GM19043 (cell line): Measurements from ENCODE around the gene LCP2.

Experiments
- ATAC-seq: cut with Tn5 transposase; IDR thresholded peaks from one replicate; pipeline ENCODE4 v1.9.1; 2021; ENCODE audit warnings: low read depth; ENCODE audit not compliant: unreplicated experiment

Gene LCP2

DNA sequence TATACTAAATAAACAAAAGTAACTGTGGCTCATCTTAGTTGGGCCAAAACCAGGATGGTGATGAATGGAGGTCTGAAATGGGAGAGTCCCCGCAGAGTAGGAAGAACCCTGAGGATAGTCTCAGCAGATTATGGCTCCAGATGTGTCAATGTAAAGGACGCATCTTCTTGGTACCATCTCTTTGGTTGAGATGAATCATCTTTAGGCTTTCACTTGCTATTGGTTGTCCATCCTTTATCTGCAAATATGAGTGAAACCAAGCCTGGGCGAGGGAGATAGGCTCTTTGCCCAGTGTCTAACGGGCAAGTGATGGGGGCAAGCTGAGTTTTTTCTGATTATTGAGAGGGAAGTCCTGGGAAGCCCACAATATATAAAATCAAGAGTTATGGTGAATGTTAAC is 19.4 kb upstream of the LCP2 start:
- no peak for ATAC-seq

DNA sequence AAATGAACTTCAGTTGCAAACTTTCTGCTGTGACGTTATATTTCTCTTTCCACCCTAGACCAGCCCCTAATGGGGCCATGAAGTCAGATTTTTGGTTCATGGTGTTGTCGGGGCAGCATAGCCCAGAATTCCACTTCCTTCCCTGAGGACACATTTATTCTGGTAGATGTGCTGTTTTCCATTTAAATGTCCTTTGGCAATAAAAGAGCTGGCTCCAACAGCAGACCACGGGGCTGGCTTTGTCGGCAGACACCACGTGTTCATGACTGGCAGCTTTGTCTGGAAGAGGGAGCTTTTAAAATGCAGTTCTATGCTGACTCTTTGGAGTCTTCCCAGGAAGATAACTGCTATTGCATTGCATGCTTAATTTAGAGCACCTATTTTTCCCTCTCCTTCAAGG is 17.6 kb upstream of the LCP2 start:
- no peak for ATAC-seq

- ATAC-seq = no peak
Measured at GRCh38 chr5:170314541-170315095, 17.0 kb upstream of the LCP2 start.

GRCh38 chr5:170313816-170314215 is 16.2 kb upstream of the LCP2 start:
- ATAC-seq = no peak

DNA sequence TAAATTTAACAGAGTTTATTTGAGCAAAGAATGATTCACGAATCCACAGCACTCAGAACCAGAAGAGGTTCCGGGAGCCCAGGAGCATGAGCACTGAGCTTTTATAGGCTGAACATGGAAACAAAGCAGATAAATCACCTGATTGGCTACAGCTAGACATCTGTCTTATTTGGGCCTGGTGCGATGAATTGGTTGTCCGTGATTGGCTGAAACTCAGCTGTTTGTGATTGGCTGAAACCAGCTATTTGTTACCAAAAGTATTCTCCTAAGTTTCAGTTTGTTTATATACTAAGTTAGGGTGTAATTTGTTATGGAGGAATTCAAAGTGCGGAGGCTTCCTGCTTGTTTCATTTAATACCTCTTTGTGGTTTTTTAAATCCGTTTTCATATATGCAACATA is 15.8 kb upstream of the LCP2 start:
- ATAC-seq = no peak

DNA sequence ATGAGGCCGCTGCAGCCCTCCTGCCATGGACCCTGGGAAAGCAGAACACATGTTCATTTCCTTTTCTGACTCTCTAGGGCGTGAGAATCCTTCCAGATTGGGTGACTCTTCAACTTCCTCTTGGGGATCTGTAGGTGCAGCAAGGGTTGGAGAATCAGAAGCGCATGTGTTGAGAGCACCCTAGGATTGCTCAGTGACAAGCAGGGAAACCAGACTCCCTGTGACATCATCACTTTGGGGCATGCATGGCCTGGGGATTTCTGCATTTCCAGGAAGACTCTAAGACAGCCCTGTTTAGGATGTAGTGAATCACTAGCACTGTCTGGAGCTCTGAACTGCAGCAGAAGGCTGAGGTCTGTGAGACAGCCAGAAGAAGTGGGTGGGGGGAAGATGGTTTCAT is 15.1 kb upstream of the LCP2 start:
- ATAC-seq = peak; percentile 64

GRCh38 chr5:170312301-170312595 is 14.7 kb upstream of the LCP2 start:
- ATAC-seq = no peak

DNA sequence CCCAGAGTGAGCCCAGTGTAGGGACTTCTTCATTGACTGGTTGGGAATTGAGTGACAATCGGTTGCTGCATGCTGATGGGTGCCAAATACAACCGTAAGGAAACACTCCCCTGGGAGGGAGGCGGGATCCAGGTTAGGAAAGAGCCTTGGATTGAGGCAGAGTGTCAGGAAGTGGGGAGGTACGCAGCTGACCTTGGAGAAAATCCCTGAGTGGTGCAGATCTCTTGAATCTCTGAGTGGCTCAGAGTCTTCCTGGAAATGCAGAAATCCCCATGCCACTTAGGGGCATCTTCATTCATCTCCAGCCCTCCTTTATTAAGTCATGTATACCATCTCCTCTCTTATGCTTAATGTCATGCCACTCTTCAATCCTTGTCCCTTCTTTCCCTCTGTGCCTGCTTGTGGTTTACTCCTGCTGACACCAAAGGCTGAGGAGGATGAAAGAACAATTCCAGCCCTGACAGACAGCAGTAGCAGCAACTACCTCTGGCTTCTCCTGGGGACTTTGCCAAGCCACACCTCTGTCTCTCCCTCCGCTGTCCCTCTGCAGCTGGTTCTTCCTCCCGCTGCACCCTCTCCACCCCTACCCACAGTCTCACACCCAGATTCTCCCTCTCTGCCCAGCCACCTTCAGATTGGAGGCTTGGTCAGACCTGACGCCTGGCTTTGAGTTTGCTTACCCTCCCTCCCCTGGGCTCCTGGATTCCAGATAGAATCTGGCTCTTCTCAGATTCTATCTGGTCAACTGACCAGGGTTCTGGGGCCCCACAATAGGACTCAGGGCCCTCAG is 14.1 kb upstream of the LCP2 start:
- no peak for ATAC-seq

GRCh38 chr5:170310256-170310926 is 12.8 kb upstream of the LCP2 start:
- ATAC-seq = no peak

- no peak for ATAC-seq
Measured at GRCh38 chr5:170308686-170309085, 11.1 kb upstream of the LCP2 start.

DNA sequence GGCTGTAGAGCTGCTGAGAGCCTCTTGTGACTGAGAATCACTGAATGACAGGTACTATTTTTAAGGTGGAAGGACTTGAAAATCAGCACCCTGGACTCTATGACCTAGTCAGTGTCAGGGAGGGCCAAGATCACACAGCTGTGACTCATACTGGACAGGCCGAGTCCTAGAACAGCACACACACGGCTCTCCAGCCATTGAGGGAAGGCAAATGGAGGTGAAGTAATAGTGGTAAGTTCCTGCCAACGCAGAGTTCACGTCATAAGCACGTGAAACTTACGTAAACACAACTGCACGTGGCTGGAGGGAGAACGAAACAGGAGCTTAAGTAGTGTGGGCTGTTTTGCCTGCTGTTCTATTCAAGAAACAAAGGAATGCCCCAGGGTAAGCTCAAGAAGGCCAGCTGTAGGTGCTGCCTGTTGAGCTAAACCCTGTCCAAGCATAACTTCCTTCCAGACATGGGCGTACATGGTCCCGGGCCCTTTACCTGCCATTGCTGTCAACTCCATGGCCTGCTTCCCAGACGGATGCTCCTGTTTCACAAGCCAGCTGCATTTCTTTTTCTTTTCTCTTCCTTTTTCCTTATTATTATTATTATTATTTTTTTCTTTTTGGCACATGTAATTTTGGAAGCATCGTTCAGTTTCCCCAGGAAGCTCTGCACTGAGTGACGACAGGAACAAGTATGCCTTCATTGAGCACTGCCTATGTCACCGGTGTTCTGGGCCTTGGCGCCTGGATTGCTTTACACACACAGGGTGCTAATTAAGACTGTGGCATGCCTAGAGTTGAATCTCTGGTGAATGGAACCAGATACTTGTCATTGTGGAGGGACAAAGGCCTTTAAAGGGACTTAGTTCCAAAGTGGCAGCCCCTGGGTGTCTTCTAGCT is 10.2 kb upstream of the LCP2 start:
- ATAC-seq = no peak

DNA sequence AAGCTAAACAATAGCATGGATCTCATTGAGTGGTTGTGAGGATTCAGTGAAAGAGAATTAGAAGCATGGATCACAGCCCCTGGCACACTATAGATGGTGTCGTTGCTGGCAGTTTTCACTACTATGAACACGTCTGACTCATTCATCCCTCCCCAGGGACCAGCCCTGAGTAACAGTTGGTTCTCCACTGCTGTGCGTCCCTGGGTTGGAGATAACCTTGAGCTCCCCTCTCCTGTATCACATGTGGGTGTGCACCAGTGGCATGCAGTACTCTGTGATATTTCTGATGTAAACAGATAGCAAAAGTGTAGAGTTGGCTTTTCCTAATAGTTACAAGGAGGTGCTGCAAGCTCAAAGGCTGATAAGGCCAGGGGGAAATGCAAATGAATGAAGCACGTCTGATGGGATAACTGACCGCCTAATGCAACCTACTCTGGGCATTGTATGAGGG is 8.8 kb upstream of the LCP2 start:
- ATAC-seq = peak; percentile 65

DNA sequence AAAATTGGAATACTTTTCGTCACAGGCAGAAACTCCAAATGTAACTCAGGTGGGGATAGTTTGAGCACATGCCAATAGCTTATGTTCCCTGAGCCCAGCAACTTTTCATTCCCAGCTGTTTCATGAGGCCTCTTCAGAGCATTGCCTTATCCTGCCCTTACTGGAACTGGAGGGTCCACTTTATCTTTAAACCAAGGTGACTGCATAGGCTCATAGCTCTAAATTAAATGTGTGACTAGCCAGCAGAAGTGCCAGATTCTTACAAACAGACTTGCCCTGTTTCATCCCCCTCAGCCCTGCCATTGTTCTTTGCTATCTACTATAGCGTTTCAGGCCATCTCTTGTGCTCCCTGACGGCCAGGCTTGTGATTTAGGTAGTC is 8.1 kb upstream of the LCP2 start:
- ATAC-seq = no peak

GRCh38 chr5:170305016-170305645 is 7.6 kb upstream of the LCP2 start:
- ATAC-seq = no peak

GRCh38 chr5:170303549-170303948 is 6.0 kb upstream of the LCP2 start:
- ATAC-seq = no peak

GRCh38 chr5:170302653-170303501 is 5.3 kb upstream of the LCP2 start:
- ATAC-seq = peak; percentile 86

- ATAC-seq = no peak
Measured at GRCh38 chr5:170301981-170302652, 4.5 kb upstream of the LCP2 start.

- ATAC-seq = no peak
Measured at GRCh38 chr5:170301149-170301548, 3.6 kb upstream of the LCP2 start.

DNA sequence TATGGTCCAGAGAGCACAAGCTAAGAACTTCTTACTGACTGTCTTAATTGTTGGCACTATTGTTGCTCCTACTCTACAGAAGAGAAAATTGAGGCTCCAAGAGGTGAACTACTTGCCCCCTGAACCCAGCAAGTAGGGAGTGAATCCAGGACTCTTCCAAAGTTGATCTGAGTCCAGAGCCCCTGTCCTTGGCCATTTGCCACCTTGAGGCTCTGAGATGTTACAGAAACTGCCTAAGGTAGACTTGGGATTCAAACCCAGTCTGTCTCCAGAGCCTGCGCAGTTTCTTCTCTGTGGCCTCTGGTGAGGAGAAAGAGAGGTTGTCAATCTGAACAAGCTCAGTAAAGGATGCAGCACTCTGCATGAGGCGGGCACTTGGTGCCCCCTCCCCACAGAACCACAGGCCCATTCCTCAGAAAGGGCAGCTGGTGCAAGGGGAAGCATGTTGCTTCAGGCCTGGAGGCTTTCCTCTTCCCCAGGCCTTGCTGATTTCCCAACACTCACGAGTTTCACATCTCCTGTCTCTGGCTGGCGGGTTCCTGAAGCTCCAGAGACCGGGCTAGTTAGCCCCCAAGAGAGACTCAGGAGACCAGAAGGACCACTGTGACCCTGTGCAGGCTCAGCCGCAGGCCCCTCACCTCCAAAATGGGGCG is 2.9 kb upstream of the LCP2 start:
- no peak for ATAC-seq
